Adrenal gland (tissue), 12 donors: ENCODE measurements around the gene SLC13A3. TPM values are rescaled to one million over a fixed set of nuclear protein-coding genes. Genes with fewer than 3 reads are reported as not detected.

Experiments used
- DNase-seq, 7 donors: peaks; one replicate each; pipeline ENCODE4 v3.0.0-alpha.2; 2019 to 2020
- H3K27ac ChIP-seq, 5 donors: fragments of 200-600 bp; sonication (generic) in 4 of 5; 1 replicate in 3 of 5; 2 replicates in 2 of 5; pipeline versions ENCODE4 v1.5.1 to v1.8.0; 2016 to 2020; ENCODE audit warnings: mild to moderate bottlenecking in 1 of 5
- H3K27me3 ChIP-seq: fragments of 200-600 bp; 2 replicates; pipeline ENCODE4 v1.8.0; 2021
- H3K36me3 ChIP-seq, 2 donors: fragments of 200-600 bp; replicated peaks in 1 of 2; 1 replicate in 1 of 2; 2 replicates in 1 of 2; pipeline versions ENCODE4 v1.5.1 to v1.8.0; 2018 to 2022
- H3K4me1 ChIP-seq, 2 donors: fragments of 200-600 bp; replicated peaks in 1 of 2; 1 replicate in 1 of 2; 2 replicates in 1 of 2; pipeline versions ENCODE4 v1.5.1 to v1.8.0; 2018 to 2021
- H3K4me3 ChIP-seq, 4 donors: fragments of 200-600 bp; sonication (generic) in 3 of 4; one replicate each; pipeline ENCODE4 v1.5.1; 2016 to 2018
- H3K9me3 ChIP-seq, 3 donors: fragments of 200-600 bp; sonication (generic) in 1 of 3; replicated peaks in 1 of 3; 1 replicate in 2 of 3; 2 replicates in 1 of 3; pipeline versions ENCODE4 v1.5.1 to v1.8.0; 2016 to 2021
- CTCF ChIP-seq, 6 experiments: fragments of 450-650 bp in 4 of 6; fragments of 200-600 bp in 2 of 6; sonication (generic) in 1 of 6; IDR thresholded peaks; 1 replicate in 5 of 6; 2 replicates in 1 of 6; pipeline versions ENCODE4 v1.5.1 to v1.8.0; 2016 to 2021; ENCODE audit warnings: antibody characterized with exemption in 6 of 6, mild to moderate bottlenecking in 2 of 6, moderate library complexity in 1 of 6
- POLR2A ChIP-seq, 2 donors: fragments of 450-650 bp; IDR thresholded peaks; one replicate each; pipeline ENCODE4 v1.6.1; 2017; ENCODE audit warnings: antibody characterized with exemption in 2 of 2, mild to moderate bottlenecking in 2 of 2, moderate library complexity in 1 of 2
- WGBS, 4 donors: extraction: QIAGEN DNeasy Blood & Tissue Kit in 2 of 4; methylation state at CpG; one replicate each; pipeline versions ENCODE4 v1.1.5 to v1.1.7; 2013 to 2017; 5-methylcytosine and 5-hydroxymethylcytosine counted together
- intact Hi-C, 2 donors: fragments of 100-400 bp; cut with DNase I; formaldehyde crosslinking; loops; one replicate each; pipeline versions ENCODE4 v1.14.1 to v1.15.0; 2022 to 2023
- polyA plus RNA-seq, 3 donors: library from polyadenylated mRNA; stranded (reverse); fragments of 200-250 nt in 2 of 3; fragments of 350-450 nt in 1 of 3; fragmentation: Illumina TruSeq in 1 of 3; extraction: RNeasy Lipid Tissue Mini Kit (QIAGEN cat#74804) in 1 of 3; gene quantifications; one replicate each; pipeline ENCODE4 v1.2.3, GENCODE V29; 2013 to 2014
- total RNA-seq, 9 donors: library from RNA; depleted of rRNA in 4 of 9; stranded (reverse); fragments of >200 nt in 4 of 9; fragments of 120-200 nt in 1 of 9; fragmentation: NEBNext Ultra II Directional in 1 of 9; extraction: Animal tissue kit (Norgen Biotek cat#: 25700) in 1 of 9; gene quantifications; one replicate each; pipeline versions ENCODE4 v1.1.0 to v1.2.4, GENCODE V29; 2013 to 2023
- donor health status: healthy with polysubstance abuse.
- donor health status: Bipolar disorder and iron deficiency.
- donor health status: DM: yes; HTN: yes; CAD: no.
- donor health status: DM: no; HTN: no; CAD: no.
- donor health status: DM: no; HTN: no; CAD: no.
- donor health status: DM: yes; HTN: yes; CAD: no.

Gene SLC13A3
- total and polyA plus RNA-seq, 12 donors = 1.5 to 11.2 (median 3.9) TPM

- peaks cover 0 to 4% of the 10 kb centered on the region in 2 donors for H3K4me1 ChIP-seq
- peak overlapping the region in 1 of 4 donors; percentile 18 for H3K4me3 ChIP-seq
- H3K27ac ChIP-seq = peak overlapping the region in 2 of 5 donors; percentile 30 to 38
- H3K27me3 ChIP-seq = no peaks in the 10 kb centered on the region
- peak; percentile 60 to 90 (median 73) for DNase-seq
- 17 to 20% (median 19%) methylated on average over 19 of the region's 19 CpGs for WGBS, 4 donors
- TF ChIP-seq POLR2A (IDR thresholded peaks at IDR 0.05) = no peak
- peak; percentile 66 to 95 (median 90) for TF ChIP-seq CTCF (IDR thresholded peaks at IDR 0.05)
- no peaks in the 10 kb centered on the region for H3K9me3 ChIP-seq
- no peaks in the 10 kb centered on the region for H3K36me3 ChIP-seq
- intact Hi-C loops = no loop called here
Observed at GRCh38 chr20:46562373-46563169, 88.7 kb downstream of the SLC13A3 start.

GRCh38 chr20:46562009-46562372 is 89.3 kb downstream of the SLC13A3 start:
- Histone ChIP-seq H3K4me1 (peaks cover 0 to 4% of the 10 kb centered on the region in 2 donors), H3K27me3 (no peaks in the 10 kb centered on the region), H3K27ac (peak overlapping the region in 2 of 5 donors; percentile 30 to 38), H3K4me3 (peak overlapping the region in 1 of 4 donors; percentile 18), H3K9me3 (no peaks in the 10 kb centered on the region), H3K36me3 (no peaks in the 10 kb centered on the region)
- WGBS, 4 donors = 34 to 49% (median 37%) methylated on average over 5 of the region's 5 CpGs
- no peak for DNase-seq
- TF ChIP-seq CTCF (IDR thresholded peaks at IDR 0.05) = no peak
- TF ChIP-seq POLR2A (IDR thresholded peaks at IDR 0.05) = no peak
- intact Hi-C loops = no loop called here

- Histone ChIP-seq H3K9me3 (no peaks in the 10 kb centered on the region), H3K4me3 (no peak overlapping the region), H3K36me3 (no peaks in the 10 kb centered on the region), H3K27me3 (no peaks in the 10 kb centered on the region), H3K27ac (no peak overlapping the region), H3K4me1 (peaks cover 0 to 4% of the 10 kb centered on the region in 2 donors)
- 80 to 86% (median 84%) methylated on average over 5 to 7 of the region's 7 CpGs for WGBS, 4 donors
- intact Hi-C loops = no loop called here
- peak in 1 of 7 donors; percentile 22 for DNase-seq
- TF ChIP-seq POLR2A (IDR thresholded peaks at IDR 0.05) (no peak), CTCF (IDR thresholded peaks at IDR 0.05) (peak in 2 of 6 experiments; percentile 14 to 21)
Observed at GRCh38 chr20:46559685-46560440, 91.4 kb downstream of the SLC13A3 start.

- peak in 2 of 7 donors; percentile 38 to 46 for DNase-seq
- Histone ChIP-seq H3K4me1 (peaks cover 0 to 4% of the 10 kb centered on the region in 2 donors), H3K36me3 (no peaks in the 10 kb centered on the region), H3K27me3 (no peaks in the 10 kb centered on the region), H3K27ac (no peak overlapping the region), H3K9me3 (no peaks in the 10 kb centered on the region), H3K4me3 (no peak overlapping the region)
- 55 to 71% (median 65%) methylated on average over 2 to 3 of the region's 3 CpGs for WGBS, 4 donors
- intact Hi-C loops = no loop called here
- TF ChIP-seq POLR2A (IDR thresholded peaks at IDR 0.05) (no peak), CTCF (IDR thresholded peaks at IDR 0.05) (no peak)
Observed at GRCh38 chr20:46559001-46559400, 92.3 kb downstream of the SLC13A3 start.
